A549 treated with AZD9567 at 1 μM for 4 hours (cell line): ENCODE measurements around the gene CAMKK1. TPM values are rescaled to one million over a fixed set of nuclear protein-coding genes. Genes with fewer than 3 reads are reported as not detected.

ENCODE experiments used
- total RNA-seq: library from RNA; stranded (reverse); fragments of 200-300 nt; extraction: Qiagen RNA extraction; gene quantifications from 5 replicates; pipeline ENCODE4 v1.2.3, GENCODE V29; 2022; ENCODE audit not compliant: insufficient read depth

Gene CAMKK1
- 18.6 to 20.6 TPM (median 20.0 TPM) in 5 replicates for total RNA-seq

GRCh38 chr17:3893003-3893719 is at the start of gene CAMKK1:
Gene CAMKK1, minus strand, starts transcription at chr17:3893053. Its CDS starts 7,366 bp downstream, at chr17:3885687.

GRCh38 chr17:3915995-3916696 is 23.3 kb upstream of the CAMKK1 start, which contains the start of gene P2RX1:
Gene P2RX1, minus strand, starts transcription at chr17:3916465. Its CDS starts 240 bp downstream, at chr17:3916225.

GRCh38 chr17:3845621-3846436 is 47.0 kb downstream of the CAMKK1 start, which contains the start of gene NCBP3:
Gene NCBP3, minus strand, starts transcription at chr17:3846246. Its CDS starts 23 bp downstream, at chr17:3846223.

Other genes with a start within 250 kb of the CAMKK1 start
- gene TAX1BP3, start 224.5 kb downstream of the CAMKK1 start, total RNA-seq, result 251 to 369 TPM (median 356 TPM) in 5 replicates
- gene EMC6, start 224.2 kb downstream of the CAMKK1 start, total RNA-seq, result 108 to 162 TPM (median 160 TPM) in 5 replicates
- 13.4 to 22.8 TPM (median 20.0 TPM) in 5 replicates for gene P2RX5, start 196.9 kb downstream of the CAMKK1 start, total RNA-seq
- 12.7 to 19.8 TPM (median 13.6 TPM) in 5 replicates for gene HASPIN, start 169.2 kb downstream of the CAMKK1 start, total RNA-seq
- gene ITGAE, start 91.9 kb downstream of the CAMKK1 start, total RNA-seq, result 61.9 to 101 TPM (median 93.8 TPM) in 5 replicates
- 29.7 to 46.3 TPM (median 32.6 TPM) in 5 replicates for gene NCBP3, start 46.8 kb downstream of the CAMKK1 start, total RNA-seq
- 0.06 to 0.08 TPM in 2 of 5 replicates, not detected in the others for gene P2RX1, start 23.4 kb upstream of the CAMKK1 start, total RNA-seq
- 3.6 to 5.0 TPM (median 4.4 TPM) in 5 replicates for gene ATP2A3, start 71.4 kb upstream of the CAMKK1 start, total RNA-seq
- gene ZZEF1, start 250.0 kb upstream of the CAMKK1 start, total RNA-seq, result 11.1 to 15.7 TPM (median 14.1 TPM) in 5 replicates